SK-N-MC (cell line): ENCODE results near the gene DGUOK.

Experiments used
- EZH2 ChIP-seq: fragments of 200-600 bp; sonication (generic); IDR thresholded peaks from one replicate; pipeline ENCODE4 v1.6.1; 2017; ENCODE audit warnings: antibody characterized with exemption
- FOXP2 ChIP-seq: optimal IDR thresholded peaks from 2 replicates; pipeline ENCODE3; 2011; ENCODE audit warnings: mild to moderate bottlenecking, moderate library complexity; ENCODE audit not compliant: insufficient read depth; ENCODE audit errors: extremely low read length, control extremely low read depth
- POLR2AphosphoS5 ChIP-seq: IDR thresholded peaks from 2 replicates; pipeline ENCODE4 v1.6.1; 2012; ENCODE audit warnings: mild to moderate bottlenecking, low read depth, low read length, borderline replicate concordance

GRCh38 chr2:73971722-73972121, 45.0 kb downstream of the DGUOK start:
- TF ChIP-seq POLR2AphosphoS5 = no peak
- TF ChIP-seq EZH2 = no peak
- TF ChIP-seq FOXP2 = no peak
